GM23248 (cell line): Measurements from ENCODE around the gene NEK11. TPM values are rescaled to one million over a fixed set of nuclear protein-coding genes. Genes with fewer than 3 reads are reported as not detected.

ENCODE experiments used
- DNase-seq: peaks from one replicate; pipeline ENCODE4 v3.0.0-alpha.2; 2015
- H2AFZ ChIP-seq: fragments of 200-600 bp; sonication (generic); 2 replicates; pipeline ENCODE4 v1.6.1; 2016; ENCODE audit warnings: antibody characterized with exemption
- H3F3A ChIP-seq: fragments of 200-600 bp; sonication (generic); 2 replicates; pipeline ENCODE4 v1.6.1; 2016; ENCODE audit warnings: mild to moderate bottlenecking, antibody characterized with exemption, mixed run types; ENCODE audit not compliant: insufficient read depth
- H3K27ac ChIP-seq: fragments of 200-600 bp; sonication (generic); 2 replicates; pipeline ENCODE4 v1.5.1; 2016; ENCODE audit warnings: mild to moderate bottlenecking
- H3K27me3 ChIP-seq: fragments of 200-600 bp; sonication (generic); replicated peaks from 2 replicates; pipeline ENCODE4 v1.6.1; 2016; ENCODE audit warnings: mild to moderate bottlenecking; ENCODE audit not compliant: insufficient read depth
- H3K36me3 ChIP-seq: fragments of 200-600 bp; sonication (generic); 2 replicates; pipeline ENCODE4 v1.6.1; 2016; ENCODE audit warnings: low read depth, mild to moderate bottlenecking
- H3K4me1 ChIP-seq: fragments of 200-600 bp; sonication (generic); 2 replicates; pipeline ENCODE4 v1.6.1; 2016; ENCODE audit warnings: mild to moderate bottlenecking; ENCODE audit not compliant: insufficient read depth
- H3K4me2 ChIP-seq: fragments of 200-600 bp; sonication (generic); one replicate; pipeline ENCODE4 v1.6.1; 2016; ENCODE audit warnings: mild to moderate bottlenecking; ENCODE audit not compliant: unreplicated experiment
- H3K4me3 ChIP-seq: fragments of 200-600 bp; sonication (generic); 2 replicates; pipeline ENCODE4 v1.5.1; 2016; ENCODE audit warnings: mild to moderate bottlenecking
- H3K79me2 ChIP-seq: fragments of 200-600 bp; sonication (generic); 2 replicates; pipeline ENCODE4 v1.6.1; 2016; ENCODE audit warnings: mild to moderate bottlenecking; ENCODE audit not compliant: insufficient read depth
- H3K9ac ChIP-seq: fragments of 200-600 bp; sonication (generic); 2 replicates; pipeline ENCODE4 v1.6.1; 2016; ENCODE audit warnings: mild to moderate bottlenecking
- H3K9me2 ChIP-seq: fragments of 200-600 bp; sonication (generic); 2 replicates; pipeline ENCODE4 v1.6.1; 2016; ENCODE audit warnings: mixed run types, mild to moderate bottlenecking, moderate library complexity; ENCODE audit not compliant: insufficient read depth
- H3K9me3 ChIP-seq: fragments of 200-600 bp; sonication (generic); one replicate; pipeline ENCODE4 v1.6.1; 2017; ENCODE audit warnings: low read depth
- H4K20me1 ChIP-seq: fragments of 200-600 bp; sonication (generic); 2 replicates; pipeline ENCODE4 v1.6.0; 2016; ENCODE audit not compliant: insufficient read depth
- EZH2 ChIP-seq: fragments of 200-600 bp; sonication (generic); IDR thresholded peaks from 2 replicates; pipeline ENCODE4 v1.6.1; 2018; ENCODE audit warnings: antibody characterized with exemption, mild to moderate bottlenecking; ENCODE audit not compliant: insufficient read depth, poor library complexity, severe bottlenecking
- EZH2phosphoT487 ChIP-seq: fragments of 200-600 bp; sonication (generic); IDR thresholded peaks from 2 replicates; pipeline ENCODE4 v1.6.1; 2018; ENCODE audit warnings: antibody characterized with exemption, moderate library complexity, mild to moderate bottlenecking, low read depth; ENCODE audit not compliant: insufficient read depth
- WGBS, 2 experiments: methylation state at CpG; one replicate each; pipeline ENCODE4 v1.1.6; 2015 to 2017; ENCODE audit warnings: low lambda C conversion rate in 2 of 2, low coverage in 1 of 2; ENCODE audit errors: missing lambda C conversion rate in 2 of 2; 5-methylcytosine and 5-hydroxymethylcytosine counted together
- in situ Hi-C: fragments of 300-500 bp; cut with MboI; formaldehyde crosslinking; loops from 2 replicates; pipeline ENCODE4 v1.15.0; 2020
- polyA plus RNA-seq: library from polyadenylated mRNA; unstranded; fragments of >200 nt; fragmentation: Nextera tagmentation; extraction: Ambion mirVana; gene quantifications from 2 replicates; pipeline ENCODE4 v1.2.1, GENCODE V29; 2016
- total RNA-seq: library from RNA; depleted of rRNA; stranded (reverse); fragments of >200 nt; shearing (Covaris generic); gene quantifications from 2 replicates; pipeline ENCODE4 v1.2.3, GENCODE V29; 2014

NEK11 gene
- total and polyA plus RNA-seq, 2 experiments from 2014 or later, result 7.6 to 18.5 TPM

DNA sequence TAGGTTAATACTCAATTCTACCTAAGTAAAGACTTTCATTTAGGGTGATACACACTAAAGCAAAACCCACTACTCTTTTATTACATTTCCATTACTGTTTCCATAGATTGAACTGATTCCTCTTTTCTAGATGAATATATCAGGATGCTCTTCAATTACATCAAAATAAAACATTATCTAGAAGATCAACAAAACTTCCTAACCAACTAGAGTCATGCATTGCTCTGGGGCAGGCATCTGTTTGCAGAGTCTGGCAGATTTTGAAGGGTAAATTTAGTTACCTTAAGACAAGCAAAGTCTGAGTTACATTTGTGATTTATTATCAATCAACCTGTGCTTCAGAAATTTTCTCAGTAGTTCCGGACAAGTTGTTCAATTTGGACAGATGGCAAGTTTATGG is 117.1 kb downstream of the NEK11 start:
- no peak overlapping the region for H3K9ac ChIP-seq
- DNase-seq, result no peak
- H3K36me3 ChIP-seq, result no peaks in the 10 kb centered on the region
- H4K20me1 ChIP-seq, result no peaks in the 10 kb centered on the region
- no peaks in the 10 kb centered on the region for H3K4me1 ChIP-seq
- no peaks in the 10 kb centered on the region for H3K9me3 ChIP-seq
- H3K27ac ChIP-seq, result no peak overlapping the region
- H3K4me2 ChIP-seq, result no peak overlapping the region
- H3F3A ChIP-seq, result no peaks in the 10 kb centered on the region
- no peak overlapping the region for H2AFZ ChIP-seq
- in situ Hi-C loops, result no loop called here
- H3K27me3 ChIP-seq, result no peaks in the 10 kb centered on the region
- no peaks in the 10 kb centered on the region for H3K79me2 ChIP-seq
- H3K4me3 ChIP-seq, result no peak overlapping the region
- WGBS, 2 experiments, result 97 to 100% methylated on average over 1 of the region's 1 CpG
- no peak for TF ChIP-seq EZH2phosphoT487
- no peak for TF ChIP-seq EZH2
- H3K9me2 ChIP-seq, result no peaks in the 10 kb centered on the region

DNA sequence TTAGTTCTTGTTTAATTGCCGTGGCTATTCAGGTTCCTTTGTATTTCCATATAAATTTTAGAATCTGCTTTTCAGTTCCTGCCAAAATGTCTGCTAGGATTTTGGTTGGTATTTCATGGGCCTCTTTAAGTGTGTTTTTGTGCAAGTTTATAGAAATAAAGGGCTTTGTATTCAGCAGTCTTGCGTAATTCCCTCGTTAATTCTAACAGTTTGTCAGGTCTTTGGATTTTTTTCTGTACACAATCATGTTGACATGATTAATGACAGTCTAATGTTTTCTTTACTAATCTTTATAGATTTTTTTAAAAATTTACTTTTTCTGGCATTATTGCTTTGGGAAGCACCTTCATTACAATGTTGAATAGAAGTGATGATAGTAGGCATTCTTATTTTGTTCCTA is 120.9 kb downstream of the NEK11 start:
- Histone ChIP-seq H3K9me3 (no peaks in the 10 kb centered on the region), H3K4me2 (no peak overlapping the region), H3K4me1 (no peaks in the 10 kb centered on the region), H3K79me2 (no peaks in the 10 kb centered on the region), H3K36me3 (no peaks in the 10 kb centered on the region), H3K4me3 (no peak overlapping the region), H3F3A (no peaks in the 10 kb centered on the region), H3K9me2 (no peaks in the 10 kb centered on the region), H3K27me3 (no peaks in the 10 kb centered on the region), H4K20me1 (no peaks in the 10 kb centered on the region), H2AFZ (no peak overlapping the region), H3K27ac (no peak overlapping the region), H3K9ac (no peak overlapping the region)
- WGBS, 2 experiments, result 52 to 58% methylated on average over 3 of the region's 3 CpGs
- in situ Hi-C loops, result no loop called here
- DNase-seq, result peak; percentile 2
- TF ChIP-seq EZH2phosphoT487 (no peak), EZH2 (no peak)

DNA sequence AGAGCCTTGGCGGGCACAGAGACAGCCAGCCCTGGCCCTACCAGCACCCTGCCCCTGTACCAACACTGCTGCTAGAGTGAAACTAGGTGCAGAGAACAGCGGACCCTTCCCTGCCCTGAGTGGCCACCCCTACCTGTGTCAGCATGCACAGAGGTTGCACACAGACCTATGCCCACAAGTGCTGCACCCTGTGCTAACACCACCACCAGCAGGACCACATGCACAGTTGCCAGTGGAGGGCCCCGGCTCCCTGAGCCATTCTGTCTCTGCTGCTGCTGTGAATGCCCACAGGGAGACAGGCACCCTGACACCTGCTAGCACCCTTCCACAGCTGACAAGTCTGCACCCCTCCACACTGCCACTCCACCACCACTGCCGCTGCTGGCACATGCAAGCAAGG is 131.8 kb downstream of the NEK11 start:
- Histone ChIP-seq H2AFZ (no peak overlapping the region), H3F3A (no peaks in the 10 kb centered on the region), H3K9me2 (no peaks in the 10 kb centered on the region), H3K27ac (no peak overlapping the region), H3K4me3 (no peak overlapping the region), H3K79me2 (no peaks in the 10 kb centered on the region), H3K9ac (no peak overlapping the region), H3K27me3 (no peaks in the 10 kb centered on the region), H3K9me3 (no peaks in the 10 kb centered on the region), H3K4me1 (no peaks in the 10 kb centered on the region), H3K4me2 (no peak overlapping the region), H4K20me1 (no peaks in the 10 kb centered on the region), H3K36me3 (no peaks in the 10 kb centered on the region)
- TF ChIP-seq EZH2phosphoT487, result no peak
- no peak for TF ChIP-seq EZH2
- in situ Hi-C loops, result no loop called here
- 82 to 92% methylated on average over 4 of the region's 4 CpGs for WGBS, 2 experiments
- DNase-seq, result no peak

DNA sequence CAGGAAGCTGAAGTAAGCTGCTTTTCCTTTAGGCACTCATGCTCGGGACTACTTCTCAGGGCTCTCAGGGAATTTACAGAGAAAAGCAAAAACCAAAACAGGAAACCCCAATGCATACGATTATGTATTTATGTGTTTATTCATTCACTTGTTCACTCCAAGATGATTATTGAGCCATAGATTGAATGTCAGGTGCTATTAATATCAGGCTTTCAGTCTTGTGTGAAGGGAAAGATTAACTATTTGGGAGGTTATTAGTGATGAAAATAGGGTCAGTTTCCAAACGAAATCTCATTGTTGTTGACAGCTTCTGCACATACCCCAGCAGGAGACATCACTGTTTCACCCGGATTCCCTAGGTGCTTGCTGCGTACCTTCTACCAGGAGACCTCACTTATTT is 135.8 kb downstream of the NEK11 start:
- Histone ChIP-seq H3K9ac (no peak overlapping the region), H3K27me3 (no peaks in the 10 kb centered on the region), H3F3A (no peaks in the 10 kb centered on the region), H3K4me3 (no peak overlapping the region), H2AFZ (no peak overlapping the region), H3K4me1 (no peaks in the 10 kb centered on the region), H3K27ac (no peak overlapping the region), H4K20me1 (no peaks in the 10 kb centered on the region), H3K9me2 (no peaks in the 10 kb centered on the region), H3K9me3 (no peaks in the 10 kb centered on the region), H3K4me2 (no peak overlapping the region), H3K36me3 (no peaks in the 10 kb centered on the region), H3K79me2 (no peaks in the 10 kb centered on the region)
- TF ChIP-seq EZH2phosphoT487, result no peak
- no peak for TF ChIP-seq EZH2
- WGBS, 2 experiments, result 67 to 76% methylated on average over 5 of the region's 5 CpGs
- DNase-seq, result no peak
- in situ Hi-C loops, result no loop called here

DNA sequence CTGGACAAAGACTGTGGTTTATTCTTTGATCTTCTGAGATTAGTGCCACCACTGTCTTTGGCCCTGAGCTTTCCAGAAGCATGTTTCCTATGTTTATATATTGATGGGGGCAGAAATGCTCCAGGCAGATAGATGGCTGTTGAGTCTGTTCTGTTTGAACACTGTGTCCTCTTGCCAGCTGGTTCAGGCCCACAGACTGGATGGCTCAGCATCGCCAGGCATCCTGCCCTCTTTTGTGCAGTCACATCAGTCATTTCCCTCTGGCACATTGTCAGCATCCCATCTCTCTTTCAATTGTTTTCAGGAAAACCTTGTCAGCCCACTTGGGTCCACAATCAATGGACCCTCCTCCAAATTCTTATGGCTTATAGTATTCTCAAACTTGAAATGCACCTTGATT is 141.2 kb downstream of the NEK11 start:
- H2AFZ ChIP-seq, result no peak overlapping the region
- H3K9me2 ChIP-seq, result no peaks in the 10 kb centered on the region
- H3K27me3 ChIP-seq, result no peaks in the 10 kb centered on the region
- in situ Hi-C loops, result no loop called here
- no peaks in the 10 kb centered on the region for H4K20me1 ChIP-seq
- H3K4me2 ChIP-seq, result no peak overlapping the region
- no peak overlapping the region for H3K27ac ChIP-seq
- TF ChIP-seq EZH2 (no peak), EZH2phosphoT487 (no peak)
- H3K4me1 ChIP-seq, result no peaks in the 10 kb centered on the region
- H3K36me3 ChIP-seq, result no peaks in the 10 kb centered on the region
- no peaks in the 10 kb centered on the region for H3F3A ChIP-seq
- WGBS, 2 experiments, result 83 to 94% methylated on average over 1 of the region's 1 CpG
- DNase-seq, result no peak
- no peaks in the 10 kb centered on the region for H3K79me2 ChIP-seq
- no peak overlapping the region for H3K4me3 ChIP-seq
- no peaks in the 10 kb centered on the region for H3K9me3 ChIP-seq
- H3K9ac ChIP-seq, result no peak overlapping the region
